ENCODE data around the gene YOD1.

Gene YOD1

DNA sequence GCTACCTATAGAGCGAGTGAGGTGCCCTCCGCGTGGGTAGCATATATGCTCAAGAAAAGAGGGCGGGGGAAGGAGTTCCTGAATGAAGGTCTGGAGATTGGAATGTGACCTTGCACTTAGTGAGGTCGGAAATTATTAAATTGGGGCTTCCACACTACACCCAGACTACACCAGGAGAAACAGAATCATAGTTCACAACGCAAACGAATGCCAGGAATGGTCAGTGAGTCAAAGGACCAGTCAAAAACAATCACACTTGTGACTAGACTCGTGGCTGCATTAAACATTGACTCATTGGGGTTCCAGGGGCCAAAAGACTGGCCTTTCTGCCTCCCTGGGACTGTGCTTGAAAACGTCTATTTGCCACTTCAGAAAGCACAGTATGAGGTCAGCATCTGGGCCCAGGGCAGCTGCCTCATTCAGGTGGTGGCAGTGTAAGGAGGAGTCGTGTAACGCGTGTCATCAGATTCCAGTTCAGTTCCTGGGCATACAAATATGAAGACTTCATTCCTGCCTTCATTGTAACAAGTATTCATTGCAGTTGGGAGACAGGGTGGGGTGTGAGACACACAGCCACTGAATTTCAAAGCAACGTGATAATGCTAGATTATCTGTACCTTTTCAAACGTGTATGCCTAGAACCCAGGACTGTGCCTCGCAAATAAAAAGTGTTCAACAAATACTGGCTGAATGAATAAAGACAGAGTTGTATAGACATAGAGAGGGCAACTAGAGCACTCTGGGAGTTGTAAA is at the start of gene YOD1:
Gene YOD1 (minus strand): TSS at position 18 of the 753 bp plus-strand sequence. CDS start 178 bp downstream, outside the sequence.
- DNase-seq = peak; percentile 46

GRCh38 chr1:207097871-207098324 is 46.9 kb upstream of the YOD1 start:
- peak; percentile 41 for DNase-seq

DNA sequence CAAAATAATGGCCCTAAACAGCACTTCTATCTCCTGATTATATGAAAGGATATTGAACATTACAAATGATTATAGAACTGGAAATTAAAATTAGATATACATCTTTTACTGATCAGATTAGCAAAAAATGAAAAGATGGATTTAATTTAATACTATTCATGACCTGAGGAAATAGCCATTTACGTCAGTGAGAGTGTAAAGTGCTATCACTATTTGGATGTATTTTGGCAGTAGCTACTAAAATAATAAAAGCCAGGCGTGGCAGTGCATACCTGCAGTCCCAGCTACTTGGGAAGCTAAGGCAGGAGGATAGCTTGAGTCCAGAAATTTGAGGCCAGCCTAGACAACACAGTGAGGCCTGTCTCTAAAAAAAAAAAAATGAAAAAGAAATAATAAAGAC is 42.9 kb upstream of the YOD1 start:
- DNase-seq = no peak

- DNase-seq = no peak
These were observed 40.3 kb upstream of the YOD1 start for GRCh38 chr1:207091200-207091908.

DNA sequence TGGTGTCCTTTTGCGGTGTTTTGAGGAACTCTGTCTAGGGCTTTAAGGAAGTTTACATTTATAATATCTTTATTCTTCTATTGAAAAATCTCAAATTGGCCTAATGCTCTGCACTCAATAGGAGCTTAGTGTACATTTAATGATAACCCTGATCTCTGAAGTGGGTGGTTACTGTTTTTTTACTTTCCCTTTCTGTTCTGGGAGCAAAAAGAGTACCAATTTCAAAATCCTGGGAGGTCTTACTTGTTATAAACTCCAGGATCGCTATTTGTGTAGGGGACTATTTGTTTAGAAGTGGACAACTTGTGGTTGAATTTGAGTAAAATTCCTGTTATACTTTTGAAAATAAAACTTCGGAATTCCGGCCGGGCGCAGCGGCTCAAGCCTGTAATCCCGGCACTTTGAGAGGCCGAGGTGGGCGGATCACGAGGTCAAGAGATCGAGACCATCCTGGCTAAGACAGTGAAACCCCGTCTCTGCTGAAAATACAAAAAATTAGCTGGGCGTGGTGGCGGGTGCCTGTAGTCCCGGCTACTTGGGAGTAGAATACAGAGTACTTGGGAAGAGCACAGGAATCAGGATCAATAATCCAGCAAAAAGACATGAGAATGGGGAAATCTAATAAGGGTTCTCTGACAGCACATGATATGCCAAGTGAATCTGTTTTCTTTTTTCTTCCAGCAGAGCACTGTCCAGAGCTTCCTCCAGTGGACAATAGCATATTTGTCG is 38.8 kb upstream of the YOD1 start:
- no peak for DNase-seq

GRCh38 chr1:207088701-207089626 is 38.0 kb upstream of the YOD1 start, which contains the start of gene C4BPB:
Gene C4BPB, plus strand, starts transcription at chr1:207088860. Its CDS starts 672 bp downstream, at chr1:207089532.
- DNase-seq = no peak

DNA sequence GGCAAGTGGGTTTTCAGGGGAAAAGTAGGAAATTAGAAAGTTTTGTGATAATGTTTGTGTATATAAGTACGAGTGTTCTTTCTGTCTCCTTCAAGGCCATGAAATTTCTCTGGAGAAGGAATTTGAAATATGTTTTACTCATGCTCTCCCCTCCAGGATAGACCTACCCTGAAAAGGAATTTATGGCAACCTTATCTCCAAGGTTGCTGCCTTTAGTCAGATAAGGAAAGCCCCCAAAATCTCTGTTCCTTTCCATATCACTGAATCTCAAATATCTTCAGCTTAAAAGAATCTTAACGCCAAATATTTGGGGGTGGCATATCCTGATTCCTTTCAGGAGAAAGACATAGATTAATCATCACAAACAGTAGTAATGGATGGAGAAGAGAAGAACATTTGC is 37.2 kb upstream of the YOD1 start:
- DNase-seq = no peak

- no peak for DNase-seq
These were observed 34.9 kb upstream of the YOD1 start for GRCh38 chr1:207085887-207086286.

DNA sequence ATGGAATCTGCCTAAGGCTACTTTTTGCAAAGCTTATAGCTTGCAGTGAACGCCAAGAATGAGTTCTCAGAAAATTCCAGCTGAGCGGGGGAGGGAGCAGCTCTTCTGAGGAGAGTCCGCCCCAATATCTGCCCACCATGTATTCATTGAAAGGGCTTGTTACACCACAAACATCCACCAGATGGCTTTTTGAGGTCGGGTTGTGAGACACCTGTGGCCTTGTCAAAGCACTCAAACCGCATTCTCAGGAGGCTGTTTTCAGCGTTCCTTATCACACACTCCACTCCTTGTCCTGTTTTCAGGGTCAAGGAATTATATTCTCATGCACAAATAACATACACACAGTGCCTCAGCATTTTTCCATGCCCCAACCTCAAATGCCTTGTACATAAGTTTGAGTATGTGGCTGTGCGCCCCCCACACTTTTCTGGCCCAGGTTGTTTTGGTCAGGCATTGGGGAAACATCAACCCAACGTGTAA is 33.7 kb upstream of the YOD1 start:
- peak; percentile 54 for DNase-seq

GRCh38 chr1:207084232-207084631 is 33.2 kb upstream of the YOD1 start:
- no peak for DNase-seq

DNA sequence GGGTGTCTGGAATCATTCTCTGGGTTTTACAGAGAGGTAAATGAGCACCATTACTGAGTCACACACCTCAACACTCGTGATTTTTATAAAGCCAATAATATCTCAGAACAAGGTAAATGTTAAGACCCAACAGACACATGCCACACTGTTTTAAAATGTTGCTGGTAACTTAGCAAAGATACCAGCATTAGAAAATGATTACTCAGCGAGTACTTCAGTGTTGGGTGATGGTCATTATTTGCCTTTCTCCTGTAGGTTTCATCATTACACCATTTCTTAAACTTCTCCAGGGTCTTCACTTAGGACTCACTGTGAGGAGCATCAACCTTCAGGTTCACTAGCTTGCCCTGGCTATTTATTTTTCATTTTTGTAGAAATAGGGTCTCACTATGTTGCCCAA is 30.8 kb upstream of the YOD1 start:
- DNase-seq = no peak

- DNase-seq = no peak
These were observed 30.1 kb upstream of the YOD1 start for GRCh38 chr1:207081088-207081487.

DNA sequence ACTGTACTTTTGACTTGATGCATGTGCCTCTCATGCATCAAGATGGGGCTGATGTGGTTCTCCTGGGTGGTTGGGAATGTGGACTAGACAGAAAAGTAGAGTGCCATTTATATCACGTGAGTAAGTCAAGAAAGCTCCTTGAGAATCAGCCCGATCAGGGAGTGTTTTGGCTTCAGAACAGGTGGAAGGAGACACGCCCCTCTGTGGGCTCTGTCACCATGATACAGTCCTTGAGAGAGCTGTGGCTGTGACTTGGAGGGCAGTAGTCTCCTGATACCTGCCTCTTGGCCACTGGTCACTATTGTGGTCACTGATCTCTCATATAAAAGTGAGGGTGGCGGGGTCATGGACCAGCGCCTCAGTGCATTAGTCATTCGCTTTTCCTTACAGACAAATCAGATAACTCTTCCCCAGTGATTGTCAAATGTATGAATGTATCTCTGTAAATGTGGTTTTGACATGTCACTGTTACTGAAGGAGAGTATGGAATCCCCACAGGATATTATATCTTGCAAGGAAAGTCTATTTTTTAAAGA is 28.8 kb upstream of the YOD1 start:
- no peak for DNase-seq

- DNase-seq = no peak
These were observed 27.6 kb upstream of the YOD1 start for GRCh38 chr1:207078578-207079132.

GRCh38 chr1:207077470-207078377 is 26.7 kb upstream of the YOD1 start:
- DNase-seq = peak; percentile 70

- DNase-seq = no peak
These were observed 26.0 kb upstream of the YOD1 start for GRCh38 chr1:207077012-207077411.

DNA sequence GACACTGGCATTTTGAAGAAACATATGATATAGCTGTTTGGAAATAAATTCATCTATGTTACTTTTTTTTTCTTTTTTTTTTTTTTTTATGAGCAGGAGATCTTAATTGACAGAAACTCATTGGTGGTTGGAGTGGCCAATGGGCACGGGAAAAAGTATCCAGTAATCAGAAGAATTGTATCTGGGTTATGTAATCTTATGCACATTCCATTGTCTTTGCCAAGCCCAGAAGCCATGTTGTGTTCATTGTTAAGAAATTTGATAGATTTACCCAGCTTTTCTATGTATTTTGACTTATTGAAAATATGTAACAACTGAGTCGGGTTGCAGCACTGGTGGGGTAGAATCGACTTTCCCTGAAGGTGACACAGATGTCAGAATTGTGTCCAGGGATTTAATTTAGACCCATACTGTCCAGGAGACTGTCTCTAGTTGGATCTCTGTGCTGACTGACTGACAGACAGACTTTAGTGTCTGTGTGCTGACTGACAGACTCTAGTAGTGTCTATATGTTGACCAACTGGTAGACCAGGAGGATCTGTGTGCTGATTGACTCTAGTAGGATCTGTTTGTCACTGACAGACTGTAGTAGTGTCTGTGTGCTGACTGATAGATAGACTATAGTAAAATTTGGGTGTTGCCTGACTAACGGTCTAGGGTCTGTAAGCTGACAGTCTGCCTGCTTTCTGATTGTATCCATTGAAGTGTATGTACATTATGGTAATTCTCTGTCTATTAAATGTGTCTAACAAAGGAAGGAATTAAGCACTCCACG is 25.4 kb upstream of the YOD1 start:
- no peak for DNase-seq

DNA sequence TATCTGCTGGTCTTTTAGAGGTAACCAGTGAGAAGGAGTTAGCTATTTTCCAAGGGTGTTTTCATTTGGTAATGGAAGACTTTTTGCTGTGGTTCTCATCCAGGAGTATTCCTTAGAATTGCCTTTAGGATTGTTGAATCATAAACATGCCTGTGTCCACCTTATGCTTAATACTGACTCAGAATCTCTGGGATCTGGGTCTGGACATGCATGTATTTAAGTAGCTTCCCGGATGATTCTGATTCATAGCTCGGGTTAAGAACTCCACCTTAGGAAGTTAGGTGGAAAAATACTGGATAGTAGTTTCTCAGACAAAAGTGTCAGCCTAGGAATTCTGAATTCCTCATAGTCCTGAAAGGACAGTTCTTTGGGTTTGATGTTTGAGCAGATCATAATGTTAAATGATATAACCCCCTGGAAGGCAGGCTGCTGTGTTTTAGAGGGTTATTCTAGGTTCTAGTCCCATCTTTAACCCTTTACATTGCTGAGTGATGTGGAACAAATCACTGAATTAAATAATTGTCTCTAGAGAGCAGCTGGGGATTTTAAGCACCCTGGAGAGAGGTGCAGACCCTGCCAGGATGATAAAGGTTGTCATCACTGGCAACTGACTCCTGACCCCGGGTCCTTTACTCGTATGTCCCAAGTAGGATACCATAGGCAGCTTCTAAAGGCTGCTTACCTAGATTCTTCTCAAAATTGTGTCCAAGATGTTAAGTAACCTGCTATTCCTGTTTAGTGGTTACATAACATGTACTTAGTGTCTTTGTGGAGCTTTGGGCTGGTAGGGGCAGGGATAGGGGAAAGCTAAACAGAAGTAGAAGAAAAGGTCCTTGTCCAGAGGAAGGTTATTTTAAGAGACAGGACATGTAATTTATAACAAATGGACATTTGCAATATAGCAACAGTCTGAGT is 23.2 kb upstream of the YOD1 start:
- no peak for DNase-seq

GRCh38 chr1:207072233-207072632 is 21.2 kb upstream of the YOD1 start:
- no peak for DNase-seq
